Islet of Langerhans (tissue), 1 donor: Measurements from ENCODE around the gene ANO1.

Experiments
- FAIRE-seq: peaks from one replicate; lab custom pipeline; 2011; peaks lifted over from hg19 to GRCh38; lab: Jason Lieb, UNC

Gene ANO1

GRCh38 chr11:70073871-70074371 is 4.2 kb upstream of the ANO1 start:
- no peak for FAIRE-seq

- no peak for FAIRE-seq
Observed at GRCh38 chr11:70074746-70075145, 3.4 kb upstream of the ANO1 start.

GRCh38 chr11:70075836-70076235 is 2.3 kb upstream of the ANO1 start:
- no peak for FAIRE-seq

GRCh38 chr11:70076461-70076931 is 1.6 kb upstream of the ANO1 start:
- no peak for FAIRE-seq

- no peak for FAIRE-seq
Observed at GRCh38 chr11:70077411-70078094, 564 bp upstream of the ANO1 start.

GRCh38 chr11:70078781-70079616 is 882 bp downstream of the ANO1 start:
- no peak for FAIRE-seq

GRCh38 chr11:70079691-70080090 is 1.6 kb downstream of the ANO1 start:
- FAIRE-seq: no peak

DNA sequence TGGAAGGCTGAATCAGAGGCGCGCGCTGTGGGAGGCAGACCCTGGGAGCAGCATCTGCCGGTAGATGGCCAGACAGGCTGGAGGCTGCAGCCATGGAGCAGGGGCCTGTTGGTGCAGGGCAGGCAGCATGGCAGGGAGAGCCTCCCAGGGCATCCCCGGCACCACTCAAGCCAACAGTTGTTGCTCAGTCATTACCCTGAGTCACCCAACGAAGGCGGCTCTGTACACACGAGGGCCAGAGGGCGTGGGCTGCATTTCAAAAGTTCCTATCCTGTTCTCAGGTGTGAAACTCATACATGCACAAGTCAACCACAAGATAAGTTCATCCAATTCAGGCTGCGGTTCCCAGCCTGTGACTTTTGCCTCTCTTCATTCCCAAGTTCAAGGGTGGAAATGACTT is 2.6 kb downstream of the ANO1 start:
- no peak for FAIRE-seq

DNA sequence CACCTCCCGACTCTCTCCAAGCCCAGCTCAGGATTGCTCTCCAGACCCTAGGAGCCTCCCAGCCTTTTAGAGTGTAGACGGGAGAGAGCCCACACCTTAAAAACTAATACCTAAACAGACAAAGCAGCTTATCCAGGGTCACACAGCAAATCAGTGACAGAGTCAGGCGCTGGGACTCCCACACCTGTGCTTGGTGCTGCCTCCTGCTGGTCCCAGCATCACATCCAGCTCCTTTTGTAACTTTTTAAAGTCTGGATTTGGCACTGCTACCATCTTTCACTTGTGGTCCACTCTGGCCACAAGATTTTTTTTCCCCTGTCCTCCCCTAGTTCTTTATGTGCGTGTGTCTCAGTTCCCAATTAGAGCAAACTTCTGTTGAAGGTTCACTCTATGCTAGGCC is 4.7 kb downstream of the ANO1 start:
- no peak for FAIRE-seq

GRCh38 chr11:70084046-70084984 is 6.2 kb downstream of the ANO1 start:
- no peak for FAIRE-seq

- no peak for FAIRE-seq
Observed at GRCh38 chr11:70085815-70086769, 8.0 kb downstream of the ANO1 start.

DNA sequence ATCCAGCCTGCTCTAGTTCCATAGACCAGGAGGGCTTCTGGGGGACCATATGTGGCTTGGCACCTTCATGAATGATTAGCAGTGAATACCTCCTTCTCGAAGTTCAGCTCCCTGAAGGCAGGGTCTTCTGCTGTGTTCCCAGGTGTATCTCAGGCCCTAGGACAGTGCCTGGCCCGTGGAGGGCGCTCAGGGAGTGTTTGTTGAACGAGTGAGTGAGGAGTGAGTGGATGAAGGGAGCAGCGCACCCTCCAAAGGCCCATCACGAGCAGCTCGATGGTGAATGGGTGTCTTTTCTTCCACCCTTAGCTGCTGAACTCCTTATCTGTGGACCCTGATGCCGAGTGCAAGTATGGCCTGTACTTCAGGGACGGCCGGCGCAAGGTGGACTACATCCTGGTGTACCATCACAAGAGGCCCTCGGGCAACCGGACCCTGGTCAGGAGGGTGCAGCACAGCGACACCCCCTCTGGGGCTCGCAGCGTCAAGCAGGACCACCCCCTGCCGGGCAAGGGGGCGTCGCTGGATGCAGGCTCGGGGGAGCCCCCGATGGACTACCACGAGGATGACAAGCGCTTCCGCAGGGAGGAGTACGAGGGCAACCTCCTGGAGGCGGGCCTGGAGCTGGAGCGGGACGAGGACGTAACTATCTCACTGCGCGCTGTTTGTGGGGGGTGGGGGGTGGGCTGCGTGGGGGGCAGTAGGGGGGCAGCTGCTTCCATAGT is 9.5 kb downstream of the ANO1 start:
- no peak for FAIRE-seq

DNA sequence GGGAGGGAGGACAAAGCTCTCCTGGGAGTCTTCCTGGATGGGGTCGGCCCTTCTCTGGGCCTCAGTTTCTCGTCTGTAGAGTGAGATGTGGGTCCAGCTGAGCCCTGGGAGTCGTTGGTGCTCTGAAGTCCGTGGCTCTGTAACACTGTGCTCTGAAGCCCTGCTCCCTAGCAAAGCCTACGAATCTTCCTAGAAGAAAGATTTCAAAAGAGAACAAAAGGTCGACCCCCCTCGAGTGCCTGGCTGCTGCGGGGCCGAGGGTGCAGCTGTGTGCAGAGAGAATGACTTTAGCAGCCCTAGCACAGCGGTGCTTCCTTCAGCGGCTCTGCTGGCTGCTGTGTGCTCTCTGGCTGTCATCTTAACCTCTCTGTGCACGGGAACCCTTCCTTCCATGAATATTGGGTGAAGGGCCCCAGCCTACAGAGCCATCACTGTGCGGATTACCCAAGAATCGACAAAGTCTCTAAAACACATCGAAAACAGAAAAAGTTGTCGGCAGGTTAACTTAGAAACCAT is 10.7 kb downstream of the ANO1 start:
- FAIRE-seq: no peak

- no peak for FAIRE-seq
Observed at GRCh38 chr11:70089631-70090030, 11.5 kb downstream of the ANO1 start.

- no peak for FAIRE-seq
Observed at GRCh38 chr11:70090961-70091381, 12.9 kb downstream of the ANO1 start.

DNA sequence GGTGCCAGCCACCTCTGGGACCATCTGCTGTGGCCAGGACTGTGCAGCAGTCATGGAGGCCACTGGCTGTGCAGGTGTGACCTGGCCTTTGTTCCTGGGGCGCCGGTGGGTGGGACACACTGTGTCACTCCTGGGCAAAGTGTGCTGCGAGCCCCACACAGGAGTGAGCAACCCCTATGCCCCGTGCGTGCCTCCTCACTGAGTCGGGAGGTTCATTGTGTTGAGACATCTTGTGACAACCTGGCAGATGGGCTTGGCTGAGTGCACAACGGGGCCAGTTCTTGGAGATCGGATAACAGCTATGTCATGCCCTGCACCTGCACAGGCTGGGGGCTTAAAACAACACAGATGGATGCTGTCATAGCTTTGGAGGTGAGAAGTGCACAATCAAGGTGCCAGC is 13.5 kb downstream of the ANO1 start:
- no peak for FAIRE-seq

GRCh38 chr11:70092959-70093715 is 15.0 kb downstream of the ANO1 start:
- FAIRE-seq: no peak

DNA sequence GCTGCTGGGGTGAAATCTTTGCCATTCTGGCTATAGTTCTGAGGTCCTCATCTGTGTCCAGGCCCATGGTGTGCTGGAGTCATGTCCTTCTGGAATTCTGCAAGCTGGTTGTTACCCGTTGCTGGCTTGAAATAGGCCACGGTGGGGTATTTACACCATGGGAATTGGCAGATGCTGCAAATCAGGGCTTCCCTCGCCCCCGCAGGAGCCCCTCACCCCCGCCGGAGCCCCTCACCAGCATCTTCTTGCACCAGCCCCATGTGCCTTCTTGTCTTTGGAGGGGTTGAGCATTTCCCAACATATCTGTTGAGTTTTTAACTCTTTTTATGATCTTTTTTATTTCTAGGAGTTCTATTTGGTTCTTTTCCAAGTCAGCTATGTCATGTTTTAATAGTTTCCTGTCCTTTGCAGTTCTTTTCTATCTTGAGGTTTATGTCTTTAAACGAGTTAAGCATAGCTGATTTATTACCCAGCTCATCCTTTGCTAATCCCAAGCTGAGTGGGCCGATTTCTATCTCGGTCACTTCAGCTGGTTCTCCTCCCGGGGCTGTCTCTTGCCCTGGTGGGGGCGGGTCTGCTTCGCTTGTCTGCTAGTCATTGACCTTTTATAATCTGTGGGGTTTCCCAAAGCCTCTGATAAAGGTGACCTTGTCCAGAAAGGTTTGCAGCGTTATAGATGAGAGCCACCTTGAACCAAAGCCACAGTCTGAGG is 17.6 kb downstream of the ANO1 start:
- FAIRE-seq: no peak
